Renal cortical epithelial cell (primary cell): ENCODE measurements around the gene PKIG. TPM values are rescaled to one million over a fixed set of nuclear protein-coding genes. Genes with fewer than 3 reads are reported as not detected.
"Not testable (repeated sequence)": the region's sequence is repeated elsewhere in the genome, so short reads cannot be mapped to it uniquely, and the experiment has no call there.

Source experiments
- DNase-seq: peaks from one replicate; pipeline ENCODE4 v3.0.0-alpha.2; 2011; ENCODE audit warnings: low read depth
- total RNA-seq: library from RNA; depleted of rRNA; stranded (reverse); fragments of >200 nt; gene quantifications from 2 replicates; pipeline ENCODE4 v1.2.3, GENCODE V29; 2014

The PKIG gene
- total RNA-seq, result 29.0 and 34.4 TPM in 2 replicates

GRCh38 chr20:44582311-44583025 is at the start of gene PKIG:
Gene PKIG (plus strand): TSS chr20:44582579. CDS start chr20:44614557, 31,978 bp downstream.
- peak; percentile 50 for DNase-seq

- no peak for DNase-seq
These were observed 49.4 kb upstream of the PKIG start for GRCh38 chr20:44532981-44533331.

- DNase-seq, result no peak
These were observed 48.5 kb upstream of the PKIG start for GRCh38 chr20:44533928-44534327.

GRCh38 chr20:44536175-44536574 is 46.2 kb upstream of the PKIG start:
- DNase-seq, result no peak

- no peak for DNase-seq
These were observed 44.4 kb upstream of the PKIG start for GRCh38 chr20:44537993-44538392.

- peak; percentile 42 for DNase-seq
These were observed 41.5 kb upstream of the PKIG start for GRCh38 chr20:44540834-44541233.

- no peak for DNase-seq
These were observed 40.4 kb upstream of the PKIG start for GRCh38 chr20:44541992-44542391.

GRCh38 chr20:44542890-44543289 is 39.5 kb upstream of the PKIG start:
- no peak for DNase-seq

- DNase-seq, result no peak
These were observed 39.0 kb upstream of the PKIG start for GRCh38 chr20:44543358-44543757.

- no peak for DNase-seq
These were observed 38.1 kb upstream of the PKIG start for GRCh38 chr20:44544263-44544662.

- DNase-seq, result no peak
These were observed 35.0 kb upstream of the PKIG start for GRCh38 chr20:44547419-44547818.

- no peak for DNase-seq
These were observed 33.3 kb upstream of the PKIG start for GRCh38 chr20:44549123-44549522.

- no peak for DNase-seq
These were observed 30.3 kb upstream of the PKIG start for GRCh38 chr20:44552050-44552449.

- no peak for DNase-seq
These were observed 29.8 kb upstream of the PKIG start for GRCh38 chr20:44552568-44552949.

- DNase-seq, result peak; percentile 90
These were observed 29.1 kb upstream of the PKIG start for GRCh38 chr20:44552950-44553908.

GRCh38 chr20:44559302-44559701 is 23.1 kb upstream of the PKIG start:
- no peak for DNase-seq

GRCh38 chr20:44560229-44560628 is 22.1 kb upstream of the PKIG start:
- no peak for DNase-seq

- not testable (repeated sequence) for DNase-seq
These were observed 21.6 kb upstream of the PKIG start for GRCh38 chr20:44560818-44561217.

GRCh38 chr20:44561876-44562275 is 20.5 kb upstream of the PKIG start:
- no peak for DNase-seq

GRCh38 chr20:44566018-44566417 is 16.4 kb upstream of the PKIG start:
- peak; percentile 81 for DNase-seq

GRCh38 chr20:44566811-44567210 is 15.6 kb upstream of the PKIG start:
- no peak for DNase-seq

GRCh38 chr20:44570367-44570766 is 12.0 kb upstream of the PKIG start:
- DNase-seq, result no peak

- DNase-seq, result no peak
These were observed 10.9 kb upstream of the PKIG start for GRCh38 chr20:44571362-44571988.
